HepG2 (cell line): ENCODE data around the gene OR2B2. TPM values are rescaled to one million over a fixed set of nuclear protein-coding genes. Genes with fewer than 3 reads are reported as not detected.

ENCODE experiments used
- ATF7-NPFF ChIP-seq: sonication (generic); formaldehyde crosslinking; IDR thresholded peaks from 2 replicates; pipeline ENCODE4 v1.8.1; 2023; ENCODE audit warnings: mild to moderate bottlenecking, low read depth, missing genetic modification reagents, moderate library complexity
- HNRNPH1 ChIP-seq: fragments of 200-400 bp; formaldehyde crosslinking; optimal IDR thresholded peaks from 2 replicates; pipeline ENCODE3; 2017; ENCODE audit warnings: mild to moderate bottlenecking, low read depth, low read length
- KLF12 ChIP-seq: sonication (generic); formaldehyde crosslinking; IDR thresholded peaks from 2 replicates; pipeline ENCODE4 v1.4.0; 2020; ENCODE audit warnings: missing genetic modification reagents, borderline replicate concordance
- MIER2 ChIP-seq: IDR thresholded peaks from 2 replicates; pipeline ENCODE4 v1.6.1; 2016; ENCODE audit warnings: missing biosample characterization, missing genetic modification reagents
- RERE ChIP-seq: IDR thresholded peaks from 2 replicates; pipeline ENCODE4 v1.6.1; 2016; ENCODE audit warnings: low read depth, missing genetic modification reagents, missing compliant biosample characterization
- TBX3 ChIP-seq: fragments of 450-650 bp; IDR thresholded peaks from 2 replicates; pipeline ENCODE4 v1.6.1; 2017; ENCODE audit warnings: antibody characterized with exemption, mild to moderate bottlenecking, inconsistent platforms, borderline replicate concordance
- USF2 ChIP-seq, 2 experiments: sonication (generic) in 1 of 2; formaldehyde crosslinking in 1 of 2; IDR thresholded peaks; 2 replicates each; pipeline versions ENCODE4 v1.5.1 to v1.6.1; 2011 to 2020; ENCODE audit warnings: borderline replicate concordance in 1 of 2, low read depth in 1 of 2, low read length in 1 of 2, mild to moderate bottlenecking in 1 of 2, missing genetic modification reagents in 1 of 2, moderate library complexity in 1 of 2
- ZBTB2 ChIP-seq: sonication (generic); formaldehyde crosslinking; IDR thresholded peaks from 2 replicates; pipeline ENCODE4 v1.8.0; 2022; ENCODE audit warnings: low read depth, missing genetic modification reagents
- ZMYM4 ChIP-seq: sonication (generic); formaldehyde crosslinking; IDR thresholded peaks from 2 replicates; pipeline ENCODE4 v1.8.1; 2023; ENCODE audit warnings: mild to moderate bottlenecking, missing genetic modification reagents
- ZNF234 ChIP-seq: sonication (generic); formaldehyde crosslinking; conservative IDR thresholded peaks from 2 replicates; pipeline ENCODE4 v1.5.1; 2020; ENCODE audit warnings: mild to moderate bottlenecking, missing genetic modification reagents
- ZNF326 ChIP-seq: sonication (generic); formaldehyde crosslinking; IDR thresholded peaks from 2 replicates; pipeline ENCODE4 v1.4.0; 2020; ENCODE audit warnings: missing genetic modification reagents, borderline replicate concordance
- ZNF33A ChIP-seq: sonication (generic); formaldehyde crosslinking; IDR thresholded peaks from 2 replicates; pipeline ENCODE4 v1.5.1; 2020; ENCODE audit warnings: missing genetic modification reagents, mild to moderate bottlenecking, moderate library complexity, borderline replicate concordance
- polyA plus RNA-seq, 8 experiments: library from polyadenylated mRNA; depleted of rRNA in 3 of 8; stranded (reverse) in 7 of 8; unstranded in 1 of 8; fragments of >200 nt; fragmentation: Illumina TruSeq in 4 of 8; extraction: Trizol in 4 of 8; gene quantifications; 2 replicates each; pipeline versions ENCODE4 v1.2.1 to v1.2.3, GENCODE V29; 2011 to 2016; ENCODE audit warnings: low read depth in 4 of 8, missing spikeins in 1 of 8, mixed read lengths in 1 of 8; ENCODE audit not compliant: insufficient read depth in 1 of 8
- total RNA-seq, 5 experiments: library from RNA; depleted of rRNA; stranded (reverse); fragments of >200 nt; fragmentation: Illumina TruSeq; extraction: Trizol; gene quantifications; 2 replicates each; pipeline ENCODE4 v1.2.3, GENCODE V29; 2016; ENCODE audit warnings: low read depth in 1 of 5
- TF ChIP-seq, protein P1 (sequence below): sonication (generic); formaldehyde crosslinking; IDR thresholded peaks from 2 replicates; pipeline ENCODE4 v1.4.0; 2020; ENCODE audit warnings: mild to moderate bottlenecking, missing genetic modification reagents
- TF ChIP-seq, protein P2 (sequence below): sonication (generic); formaldehyde crosslinking; IDR thresholded peaks from 2 replicates; pipeline ENCODE4 v1.8.0; 2023; ENCODE audit warnings: mild to moderate bottlenecking, missing genetic modification reagents

OR2B2 gene
- total and polyA plus RNA-seq, 2 of the 13 experiments (the other 11 are each of a cell fraction or from before 2014, with no cell fraction given), result not detected

- TF ChIP-seq, protein P1, sequence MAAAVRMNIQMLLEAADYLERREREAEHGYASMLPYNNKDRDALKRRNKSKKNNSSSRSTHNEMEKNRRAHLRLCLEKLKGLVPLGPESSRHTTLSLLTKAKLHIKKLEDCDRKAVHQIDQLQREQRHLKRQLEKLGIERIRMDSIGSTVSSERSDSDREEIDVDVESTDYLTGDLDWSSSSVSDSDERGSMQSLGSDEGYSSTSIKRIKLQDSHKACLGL (CRISPR knock-in tag), result peak; percentile 87
- TF ChIP-seq, protein P2, sequence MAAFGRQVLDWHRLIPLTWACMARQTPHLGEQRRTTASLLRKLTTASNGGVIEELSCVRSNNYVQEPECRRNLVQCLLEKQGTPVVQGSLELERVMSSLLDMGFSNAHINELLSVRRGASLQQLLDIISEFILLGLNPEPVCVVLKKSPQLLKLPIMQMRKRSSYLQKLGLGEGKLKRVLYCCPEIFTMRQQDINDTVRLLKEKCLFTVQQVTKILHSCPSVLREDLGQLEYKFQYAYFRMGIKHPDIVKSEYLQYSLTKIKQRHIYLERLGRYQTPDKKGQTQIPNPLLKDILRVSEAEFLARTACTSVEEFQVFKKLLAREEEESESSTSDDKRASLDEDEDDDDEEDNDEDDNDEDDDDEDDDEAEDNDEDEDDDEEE (CRISPR knock-in tag), result peak; percentile 81; the same call in 1 of the 2 replicates
- TF ChIP-seq ZMYM4 (CRISPR knock-in tag), result peak; percentile 100
- no peak for TF ChIP-seq ZNF234
- peak; percentile 92 for TF ChIP-seq ATF7-NPFF (CRISPR knock-in tag)
- TF ChIP-seq ZBTB2 (CRISPR knock-in tag), result peak; percentile 24; the same call in 1 of the 2 replicates
- no peak for TF ChIP-seq RERE (CRISPR knock-in tag)
- no peak for TF ChIP-seq HNRNPH1
- TF ChIP-seq ZNF326 (CRISPR knock-in tag), result no peak
- TF ChIP-seq KLF12 (CRISPR knock-in tag), result peak; percentile 80; the same call in 1 of the 2 replicates
- TF ChIP-seq ZNF33A (CRISPR knock-in tag), result no peak
- TF ChIP-seq MIER2, result peak; percentile 62; the same call in 1 of the 2 replicates
- no peak for TF ChIP-seq USF2 (IDR thresholded peaks at IDR 0.05; ENCODE audit: low read depth, low read length)
- TF ChIP-seq USF2 (CRISPR knock-in tag; IDR thresholded peaks at IDR 0.05; ENCODE audit: borderline replicate concordance), result peak; percentile 47; the same call in 1 of the 2 replicates
- TF ChIP-seq TBX3, result peak; percentile 61
Observed at GRCh38 chr6:27893059-27893835, 18.9 kb downstream of the OR2B2 start (continued).
